Colonic mucosa (tissue), 4 donors: Measurements from ENCODE around the gene EFCAB12. TPM values are rescaled to one million over a fixed set of nuclear protein-coding genes. Genes with fewer than 3 reads are reported as not detected.
"Not testable (repeated sequence)": the region's sequence is repeated elsewhere in the genome, so short reads cannot be mapped to it uniquely, and the experiment has no call there.

Source experiments
- DNase-seq: peaks from one replicate; pipeline ENCODE4 v3.0.0-alpha.2; 2020
- H3K27ac ChIP-seq: fragments of 200-600 bp; one replicate; pipeline ENCODE4 v1.8.0; 2021
- H3K27me3 ChIP-seq: fragments of 200-600 bp; one replicate; pipeline ENCODE4 v1.8.0; 2021
- H3K36me3 ChIP-seq: fragments of 200-600 bp; one replicate; pipeline ENCODE4 v1.8.0; 2021
- H3K4me1 ChIP-seq: fragments of 200-600 bp; one replicate; pipeline ENCODE4 v1.8.0; 2021; ENCODE audit warnings: mild to moderate bottlenecking
- H3K4me3 ChIP-seq: fragments of 200-600 bp; one replicate; pipeline ENCODE4 v1.8.0; 2021
- H3K9ac ChIP-seq, 2 donors: one replicate each; pipeline ENCODE4 v1.7.0; 2013; ENCODE audit warnings: control low read depth in 2 of 2, low read depth in 2 of 2, low read length in 2 of 2
- H3K9me3 ChIP-seq: fragments of 200-600 bp; one replicate; pipeline ENCODE4 v1.8.0; 2021
- CTCF ChIP-seq: fragments of 200-600 bp; IDR thresholded peaks from one replicate; pipeline ENCODE4 v1.8.0; 2022; ENCODE audit warnings: antibody characterized with exemption, mild to moderate bottlenecking
- intact Hi-C: fragments of 100-400 bp; cut with DNase I; formaldehyde crosslinking; loops from one replicate; pipeline ENCODE4 v1.14.1; 2022
- total RNA-seq, 2 donors: library from RNA; stranded (reverse); fragmentation: NEBNext Ultra II Directional in 1 of 2; extraction: Animal tissue kit (Norgen Biotek cat#: 25700) in 1 of 2; gene quantifications; one replicate each; pipeline ENCODE4 v1.2.1, GENCODE V29; 2021
- donor health status: healthy.
- donor health status: DM: no; HTN: no; CAD: no.
- donor health status: DM: no; HTN: no; CAD: no.

EFCAB12 gene
- total RNA-seq, 2 donors from 2014 or later = 0.16 to 0.47 TPM

GRCh38 chr3:129399895-129400357, 28.5 kb downstream of the EFCAB12 start:
- H3K4me3 ChIP-seq = no peak overlapping the region

GRCh38 chr3:129399145-129399894, 29.1 kb downstream of the EFCAB12 start:
- peak; percentile 87 for TF ChIP-seq CTCF
- peak; percentile 88 for DNase-seq
- peak overlapping the region; percentile 84 for H3K4me3 ChIP-seq
- H3K9ac ChIP-seq = peak overlapping the region; percentile 79 to 84
- H3K9me3 ChIP-seq = no peaks in the 10 kb centered on the region
- peak overlapping the region; percentile 60 for H3K27ac ChIP-seq
- no peaks in the 10 kb centered on the region for H3K36me3 ChIP-seq
- no peaks in the 10 kb centered on the region for H3K4me1 ChIP-seq
- intact Hi-C loops = no loop called here
- no peaks in the 10 kb centered on the region for H3K27me3 ChIP-seq

More at GRCh38 chr3:129399895-129400357, 28.5 kb downstream of the EFCAB12 start:
- TF ChIP-seq CTCF = no peak
- H3K4me1 ChIP-seq = no peaks in the 10 kb centered on the region
- H3K9ac ChIP-seq = no peak overlapping the region
- H3K27ac ChIP-seq = peak overlapping the region; percentile 60
- H3K9me3 ChIP-seq = no peaks in the 10 kb centered on the region
- no peaks in the 10 kb centered on the region for H3K36me3 ChIP-seq
- intact Hi-C loops = no loop called here
- no peak for DNase-seq
- H3K27me3 ChIP-seq = no peaks in the 10 kb centered on the region

GRCh38 chr3:129398803-129399144, 29.7 kb downstream of the EFCAB12 start:
- no peak for TF ChIP-seq CTCF
- Histone ChIP-seq H3K36me3 (no peaks in the 10 kb centered on the region), H3K27me3 (no peaks in the 10 kb centered on the region), H3K27ac (peak overlapping the region; percentile 60), H3K4me1 (no peaks in the 10 kb centered on the region), H3K9ac (peak overlapping the region; percentile 79 to 84), H3K9me3 (no peaks in the 10 kb centered on the region), H3K4me3 (peak overlapping the region; percentile 84)
- DNase-seq = peak; percentile 31
- intact Hi-C loops = no loop called here

- H3K36me3 ChIP-seq, H3K9ac ChIP-seq, H3K27me3 ChIP-seq, H3K9me3 ChIP-seq, intact Hi-C loops, H3K4me3 ChIP-seq, DNase-seq, H3K4me1 ChIP-seq, H3K27ac ChIP-seq: not testable (repeated sequence)
Observed at GRCh38 chr3:129393760-129394564, 34.5 kb downstream of the EFCAB12 start.

- Histone ChIP-seq H3K4me3 (no peak overlapping the region), H3K9ac (no peak overlapping the region), H3K9me3 (no peaks in the 10 kb centered on the region), H3K27me3 (no peaks in the 10 kb centered on the region), H3K36me3 (no peaks in the 10 kb centered on the region), H3K27ac (no peak overlapping the region), H3K4me1 (no peaks in the 10 kb centered on the region)
- DNase-seq = no peak
- intact Hi-C loops = no loop called here
- TF ChIP-seq CTCF = no peak
Observed at GRCh38 chr3:129393271-129393670, 35.2 kb downstream of the EFCAB12 start.

- H3K27me3 ChIP-seq, H3K27ac ChIP-seq, H3K9me3 ChIP-seq, DNase-seq, H3K4me1 ChIP-seq, intact Hi-C loops, H3K4me3 ChIP-seq, H3K36me3 ChIP-seq, H3K9ac ChIP-seq: not testable (repeated sequence)
Observed at GRCh38 chr3:129392106-129392887, 36.1 kb downstream of the EFCAB12 start.

- H3K9me3 ChIP-seq, H3K36me3 ChIP-seq, intact Hi-C loops, DNase-seq, H3K27me3 ChIP-seq, H3K4me3 ChIP-seq, H3K4me1 ChIP-seq, H3K9ac ChIP-seq, H3K27ac ChIP-seq: not testable (repeated sequence)
Observed at GRCh38 chr3:129391583-129391982, 36.9 kb downstream of the EFCAB12 start.
